Neural progenitor cell (in vitro differentiated cells): ENCODE results near the gene LARP1.

ENCODE experiments used
- EZH2 ChIP-seq: fragments of 200-600 bp; sonication (generic); IDR thresholded peaks from 2 replicates; pipeline ENCODE4 v1.6.1; 2017; ENCODE audit warnings: antibody characterized with exemption, mild to moderate bottlenecking, moderate library complexity
- TF ChIP-seq, protein P1 (sequence below): fragments of 200-600 bp; sonication (generic); IDR thresholded peaks from 2 replicates; pipeline ENCODE4 v1.5.1; 2017; ENCODE audit warnings: antibody characterized with exemption, mild to moderate bottlenecking

GRCh38 chr5:154762700-154763099 is 7.5 kb downstream of the LARP1 start:
- TF ChIP-seq, protein P1, sequence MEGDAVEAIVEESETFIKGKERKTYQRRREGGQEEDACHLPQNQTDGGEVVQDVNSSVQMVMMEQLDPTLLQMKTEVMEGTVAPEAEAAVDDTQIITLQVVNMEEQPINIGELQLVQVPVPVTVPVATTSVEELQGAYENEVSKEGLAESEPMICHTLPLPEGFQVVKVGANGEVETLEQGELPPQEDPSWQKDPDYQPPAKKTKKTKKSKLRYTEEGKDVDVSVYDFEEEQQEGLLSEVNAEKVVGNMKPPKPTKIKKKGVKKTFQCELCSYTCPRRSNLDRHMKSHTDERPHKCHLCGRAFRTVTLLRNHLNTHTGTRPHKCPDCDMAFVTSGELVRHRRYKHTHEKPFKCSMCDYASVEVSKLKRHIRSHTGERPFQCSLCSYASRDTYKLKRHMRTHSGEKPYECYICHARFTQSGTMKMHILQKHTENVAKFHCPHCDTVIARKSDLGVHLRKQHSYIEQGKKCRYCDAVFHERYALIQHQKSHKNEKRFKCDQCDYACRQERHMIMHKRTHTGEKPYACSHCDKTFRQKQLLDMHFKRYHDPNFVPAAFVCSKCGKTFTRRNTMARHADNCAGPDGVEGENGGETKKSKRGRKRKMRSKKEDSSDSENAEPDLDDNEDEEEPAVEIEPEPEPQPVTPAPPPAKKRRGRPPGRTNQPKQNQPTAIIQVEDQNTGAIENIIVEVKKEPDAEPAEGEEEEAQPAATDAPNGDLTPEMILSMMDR: no peak
- TF ChIP-seq EZH2: no peak
